Natural killer cell (primary cell): ENCODE data around the gene IGFL4. TPM values are rescaled to one million over a fixed set of nuclear protein-coding genes. Genes with fewer than 3 reads are reported as not detected.
A peak's percentile ranks its signal among the peaks of the same experiment; 100 is the strongest.

Source experiments
- ATAC-seq, 3 donors: fragments of 150-1000 bp in 2 of 3; fragments of 200-7000 bp in 1 of 3; cut with Tn5 transposase; 1 replicate in 1 of 3; 2 replicates in 2 of 3; pipeline ENCODE4 v1.10.0; 2021; ENCODE audit warnings: mild to moderate bottlenecking in 2 of 3, moderate library complexity in 2 of 3
- DNase-seq, 2 donors: peaks; one replicate each; pipeline versions ENCODE4 v3.0.0 to v3.0.0-alpha.2; 2013 to 2021; ENCODE audit warnings: mixed read lengths in 1 of 2
- H3K27ac ChIP-seq: one replicate; pipeline ENCODE4 v1.5.1; 2013; ENCODE audit warnings: mild to moderate bottlenecking, low read length
- H3K27me3 ChIP-seq: one replicate; pipeline ENCODE4 v1.6.1; 2013; ENCODE audit warnings: low read length; ENCODE audit not compliant: control insufficient read depth, insufficient read depth
- H3K36me3 ChIP-seq: one replicate; pipeline ENCODE4 v1.6.1; 2013; ENCODE audit warnings: low read length; ENCODE audit not compliant: control insufficient read depth, insufficient read depth
- H3K4me1 ChIP-seq: one replicate; pipeline ENCODE4 v1.6.1; 2013; ENCODE audit warnings: low read length; ENCODE audit not compliant: control insufficient read depth, insufficient read depth
- H3K4me3 ChIP-seq: one replicate; pipeline ENCODE4 v1.5.1; 2013; ENCODE audit warnings: low read length
- H3K9me3 ChIP-seq: one replicate; pipeline ENCODE4 v1.6.1; 2013; ENCODE audit warnings: low read length; ENCODE audit not compliant: control insufficient read depth, insufficient read depth
- H3K27ac Mint-ChIP-seq, 2 donors: one replicate each; pipeline ENCODE4 v1.8.0; 2022; ENCODE audit warnings: mild to moderate bottlenecking in 2 of 2, mixed read lengths in 2 of 2, moderate library complexity in 1 of 2
- H3K27me3 Mint-ChIP-seq, 2 donors: one replicate each; pipeline ENCODE4 v1.8.0; 2022; ENCODE audit warnings: low read depth in 2 of 2, mixed read lengths in 2 of 2
- H3K36me3 Mint-ChIP-seq: one replicate; pipeline ENCODE4 v1.8.0; 2022; ENCODE audit warnings: mixed read lengths
- H3K4me1 Mint-ChIP-seq, 2 donors: one replicate each; pipeline ENCODE4 v1.8.0; 2022; ENCODE audit warnings: mixed read lengths in 2 of 2
- H3K4me3 Mint-ChIP-seq: one replicate; pipeline ENCODE4 v1.8.0; 2022; ENCODE audit warnings: mild to moderate bottlenecking, moderate library complexity, mixed read lengths
- H3K9me3 Mint-ChIP-seq, 2 donors: one replicate each; pipeline ENCODE4 v1.8.0; 2022; ENCODE audit warnings: mixed read lengths in 2 of 2
- CTCF ChIP-seq: fragments of 200-600 bp; IDR thresholded peaks from one replicate; pipeline ENCODE4 v1.8.0; 2022; ENCODE audit warnings: antibody characterized with exemption
- WGBS: methylation state at CpG from one replicate; pipeline ENCODE4 v1.1.7; 2013; ENCODE audit warnings: missing lambda C conversion rate; ENCODE audit not compliant: insufficient coverage; 5-methylcytosine and 5-hydroxymethylcytosine counted together
- intact Hi-C: fragments of 100-400 bp; cut with micrococcal nuclease; formaldehyde crosslinking; loops from one replicate; pipeline ENCODE4 v1.14.2; 2022
- total RNA-seq, 4 donors: library from RNA; stranded (reverse); fragments of 120-200 nt in 1 of 4; gene quantifications; one replicate each; pipeline versions ENCODE4 v1.2.3 to v1.2.4, GENCODE V29; 2013 to 2022

IGFL4 gene
- total RNA-seq, 3 donors from 2014 or later (not counting 1 experiment from before 2014, with no cell fraction given) = not detected

DNA sequence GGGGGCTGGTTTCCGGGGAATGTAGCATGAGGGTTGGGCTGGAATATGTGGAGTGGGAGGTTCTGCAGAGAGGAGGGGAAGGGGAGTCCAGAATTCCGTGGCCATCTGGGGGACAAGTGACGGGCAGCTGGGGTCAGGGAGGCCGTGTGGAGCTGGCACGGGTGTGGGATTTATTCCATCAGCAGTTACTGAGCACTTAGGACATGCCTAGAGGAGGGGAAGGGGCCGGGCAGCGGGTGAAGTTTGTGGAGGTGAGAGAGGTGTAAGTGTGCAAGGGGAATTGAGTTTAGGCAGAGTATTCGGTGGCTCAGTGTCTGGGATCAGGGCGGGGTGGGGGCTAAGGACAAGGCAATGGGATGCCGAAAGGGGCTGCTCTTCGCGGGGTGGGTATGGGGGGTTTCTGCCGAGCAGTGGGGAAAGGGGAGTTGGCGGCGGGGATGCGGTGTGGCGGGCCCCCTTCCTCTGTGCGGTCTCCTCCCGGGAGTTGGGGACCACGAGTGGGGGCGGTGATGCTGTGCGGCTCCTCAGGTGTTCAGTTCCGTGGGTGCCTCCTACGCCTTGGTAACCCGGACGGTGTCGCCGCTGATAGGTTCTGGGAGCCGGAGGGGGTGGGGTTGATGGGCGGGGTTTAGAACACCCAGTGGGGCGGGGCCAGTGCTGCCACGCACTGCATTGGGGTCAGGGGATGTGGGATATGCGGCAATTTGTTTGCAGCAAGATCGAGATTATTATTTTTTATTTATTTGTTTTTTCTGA, 40.1 kb downstream of the IGFL4 start:
- H3K4me3 Mint-ChIP-seq = peak overlapping the region; percentile 64
- 5% methylated on average over 34 of the region's 34 CpGs for WGBS
- Histone ChIP-seq H3K27ac (no peak overlapping the region), H3K36me3 (peaks cover 6% of the 10 kb centered on the region), H3K4me3 (no peak overlapping the region), H3K27me3 (peaks cover 3% of the 10 kb centered on the region), H3K4me1 (peaks cover 25% of the 10 kb centered on the region), H3K9me3 (no peaks in the 10 kb centered on the region)
- no peaks in the 10 kb centered on the region for H3K9me3 Mint-ChIP-seq
- TF ChIP-seq CTCF = no peak
- peaks cover 24 to 25% of the 10 kb centered on the region in 2 donors for H3K4me1 Mint-ChIP-seq
- peak overlapping the region in 1 of 2 donors; percentile 71 for H3K27ac Mint-ChIP-seq
- peak in 1 of 2 donors; percentile 88 for DNase-seq
- peaks cover 11 to 23% of the 10 kb centered on the region in 2 donors for H3K27me3 Mint-ChIP-seq
- no peaks in the 10 kb centered on the region for H3K36me3 Mint-ChIP-seq
- intact Hi-C loops = no loop called here
- ATAC-seq = peak; percentile 82 to 95 (median 90)

DNA sequence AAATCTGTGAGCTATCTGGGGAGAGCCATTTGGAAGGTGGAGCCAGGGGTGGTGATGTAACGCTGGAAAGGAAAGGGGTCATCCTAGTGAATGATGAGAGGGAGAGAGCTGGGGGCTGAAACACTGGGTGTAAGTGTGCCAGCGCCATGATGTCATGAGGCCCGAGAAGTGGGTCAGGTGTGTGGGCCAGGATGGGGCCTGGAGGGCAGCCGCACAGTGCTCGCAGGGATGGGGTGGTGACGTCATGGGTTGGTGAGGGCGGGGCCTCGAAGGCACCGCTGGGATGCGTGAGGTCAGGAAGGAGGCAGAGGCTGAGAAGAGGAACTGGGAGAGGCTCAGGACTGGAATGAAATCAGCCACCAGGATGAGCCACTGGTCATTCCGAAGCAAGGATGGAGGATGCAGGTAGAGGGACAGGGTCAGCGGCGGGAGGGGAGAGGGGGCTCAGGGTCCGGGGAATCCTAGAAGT, 41.1 kb downstream of the IGFL4 start:
- Mint-ChIP-seq H3K27me3 (peaks cover 11 to 23% of the 10 kb centered on the region in 2 donors), H3K4me3 (peak overlapping the region; percentile 70), H3K9me3 (no peaks in the 10 kb centered on the region), H3K4me1 (peaks cover 24 to 25% of the 10 kb centered on the region in 2 donors), H3K27ac (peak overlapping the region in 1 of 2 donors; percentile 71), H3K36me3 (no peaks in the 10 kb centered on the region)
- WGBS = 40% methylated on average over 14 of the region's 14 CpGs
- Histone ChIP-seq H3K9me3 (no peaks in the 10 kb centered on the region), H3K36me3 (peaks cover 6% of the 10 kb centered on the region), H3K4me1 (peaks cover 26% of the 10 kb centered on the region), H3K4me3 (no peak overlapping the region), H3K27ac (no peak overlapping the region), H3K27me3 (peaks cover 3% of the 10 kb centered on the region)
- ATAC-seq = no peak
- TF ChIP-seq CTCF = no peak
- intact Hi-C loops = no loop called here
- DNase-seq = peak in 1 of 2 donors; percentile 41

- H3K27me3 ChIP-seq = peaks cover 3% of the 10 kb centered on the region
- H3K36me3 Mint-ChIP-seq = no peaks in the 10 kb centered on the region
- H3K4me1 Mint-ChIP-seq = peaks cover 24 to 25% of the 10 kb centered on the region in 2 donors
- H3K27me3 Mint-ChIP-seq = peaks cover 11 to 23% of the 10 kb centered on the region in 2 donors
- intact Hi-C loops = no loop called here
- no peak overlapping the region for H3K4me3 ChIP-seq
- no peak for TF ChIP-seq CTCF
- no peak overlapping the region for H3K27ac Mint-ChIP-seq
- ATAC-seq (no peak), DNase-seq (no peak)
- no peak overlapping the region for H3K27ac ChIP-seq
- 94% methylated on average over 4 of the region's 4 CpGs for WGBS
- no peaks in the 10 kb centered on the region for H3K9me3 Mint-ChIP-seq
- H3K36me3 ChIP-seq = peaks cover 6% of the 10 kb centered on the region
- H3K9me3 ChIP-seq = no peaks in the 10 kb centered on the region
- peaks cover 28% of the 10 kb centered on the region for H3K4me1 ChIP-seq
- H3K4me3 Mint-ChIP-seq = peak overlapping the region; percentile 41
Measured at GRCh38 chr19:45998834-45999233, 42.0 kb downstream of the IGFL4 start.
